HG02884 (cell line): ENCODE data around the gene GALNT17.

Experiments
- ATAC-seq: cut with Tn5 transposase; IDR thresholded peaks from one replicate; pipeline ENCODE4 v1.9.1; 2021; ENCODE audit warnings: mild to moderate bottlenecking, moderate library complexity; ENCODE audit not compliant: unreplicated experiment

The GALNT17 gene

DNA sequence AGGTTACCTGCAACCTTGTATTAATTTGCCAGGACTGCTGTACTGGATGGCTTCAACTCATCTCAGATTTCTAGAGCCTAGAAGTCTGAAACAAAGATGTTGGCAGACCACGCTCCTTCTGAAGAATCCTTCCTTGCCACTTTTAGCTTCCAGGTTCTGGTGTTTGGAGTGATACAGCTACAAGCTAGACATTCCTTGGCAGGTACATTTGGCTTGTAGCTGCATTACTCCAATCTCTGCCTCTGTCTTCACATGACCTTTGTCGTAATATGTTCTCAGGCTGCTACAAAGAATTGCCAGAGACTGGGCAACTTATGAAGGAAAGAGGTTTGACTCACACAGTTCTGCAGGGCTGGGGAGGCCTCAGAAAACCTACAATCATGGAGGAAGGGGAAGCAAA is 146.3 kb downstream of the GALNT17 start:
- no peak for ATAC-seq

DNA sequence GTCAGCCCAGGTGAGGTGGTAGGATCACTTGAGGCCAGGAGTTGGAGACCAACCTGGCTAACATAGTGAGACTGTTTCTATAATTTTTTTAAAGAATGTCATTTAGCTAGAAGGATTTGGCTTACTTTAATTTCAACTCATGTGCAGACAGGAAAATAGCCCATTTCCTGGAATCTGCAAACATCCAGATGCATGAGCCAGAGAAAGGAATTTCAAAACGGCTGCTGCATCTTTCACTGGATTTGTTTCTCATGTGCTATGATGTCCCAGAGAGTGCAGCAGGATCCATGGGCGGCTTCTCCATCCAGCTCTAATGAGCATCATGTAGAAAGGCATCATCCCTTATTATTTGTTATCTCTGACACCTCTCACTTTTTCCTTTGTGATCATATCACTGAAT is 149.3 kb downstream of the GALNT17 start:
- ATAC-seq: no peak

DNA sequence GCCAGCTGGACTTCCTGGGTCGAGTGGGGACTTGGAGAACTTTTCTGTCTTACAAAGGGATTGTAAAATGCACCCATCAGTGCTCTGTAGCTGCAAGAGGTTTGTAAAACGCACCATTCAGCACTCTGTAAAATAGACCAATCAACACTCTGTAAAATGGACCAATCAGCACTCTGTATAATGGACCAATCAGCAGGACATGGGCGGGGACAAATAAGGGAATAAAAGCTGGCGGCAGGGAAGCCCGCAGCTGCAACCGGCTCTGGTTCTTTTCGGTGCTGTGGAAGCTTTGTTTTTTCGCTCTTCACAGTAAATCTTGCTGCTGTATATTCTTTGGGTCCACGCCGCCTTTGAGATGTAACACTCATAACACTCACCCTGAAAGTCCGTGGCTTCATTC is 151.9 kb downstream of the GALNT17 start:
- no peak for ATAC-seq

DNA sequence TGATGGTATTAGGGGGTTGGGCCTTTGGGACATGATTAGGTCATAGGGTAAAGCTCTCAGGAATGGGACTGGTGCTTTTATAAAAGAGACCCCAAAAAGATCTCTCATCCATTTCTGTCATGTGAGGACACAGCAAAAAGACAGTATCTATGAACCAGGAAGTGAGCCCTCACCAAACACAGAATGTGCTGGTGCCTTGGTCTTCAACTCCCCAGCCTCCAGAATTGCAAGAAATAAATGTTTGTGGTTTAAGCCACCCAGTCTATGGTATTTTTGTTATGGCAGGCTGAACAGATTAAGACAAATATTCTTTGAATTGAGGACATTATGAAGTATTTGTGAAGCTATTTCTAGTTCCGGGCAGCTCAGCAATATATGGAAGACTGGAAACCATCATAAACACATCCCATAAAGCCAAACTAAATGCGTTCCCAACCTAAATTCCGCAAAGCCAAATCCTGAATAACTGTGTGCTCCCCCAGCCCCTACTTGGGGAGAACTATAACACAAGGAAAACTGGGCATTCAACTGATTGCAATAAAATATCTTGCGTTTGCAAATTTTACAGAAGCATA is 153.7 kb downstream of the GALNT17 start:
- ATAC-seq: no peak

DNA sequence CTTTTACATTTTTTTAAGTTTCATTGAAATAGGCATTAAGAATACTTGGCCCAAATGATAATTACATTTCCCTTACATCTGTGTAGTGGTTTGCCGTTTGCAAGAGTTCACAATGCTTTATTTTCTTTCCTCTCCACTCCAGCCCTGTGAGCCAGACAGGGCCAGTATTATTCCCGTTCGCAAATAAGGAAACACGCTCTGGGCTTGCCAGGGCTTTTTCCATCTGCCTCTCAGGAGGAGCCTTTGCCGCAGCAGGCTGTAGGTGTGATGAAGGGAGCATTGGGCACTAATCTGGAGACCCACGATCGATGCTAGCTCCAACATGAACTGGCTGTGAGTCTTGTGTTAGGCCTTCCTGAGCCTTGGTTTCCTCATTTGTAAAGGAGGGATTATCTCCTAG is 154.4 kb downstream of the GALNT17 start:
- no peak for ATAC-seq

DNA sequence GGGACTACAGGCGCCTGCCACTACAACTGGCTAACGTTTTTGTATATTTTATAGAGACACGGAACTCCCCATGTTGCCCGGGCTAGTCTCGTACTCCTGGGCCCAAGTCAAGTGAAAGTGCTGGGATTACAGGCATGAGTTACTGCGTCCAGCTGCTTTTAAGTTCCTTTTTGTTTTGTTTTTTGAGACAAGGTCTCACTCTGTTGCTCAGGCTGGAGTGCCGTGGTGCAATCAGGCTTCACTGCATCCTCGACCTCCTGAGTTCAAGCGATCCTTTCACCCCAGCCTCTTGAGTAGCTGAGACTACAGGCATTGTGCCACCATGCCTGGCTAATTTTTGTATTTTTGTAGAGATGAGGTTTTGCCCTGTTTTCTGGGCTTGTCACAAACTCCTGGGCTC is 155.0 kb downstream of the GALNT17 start:
- ATAC-seq: no peak

DNA sequence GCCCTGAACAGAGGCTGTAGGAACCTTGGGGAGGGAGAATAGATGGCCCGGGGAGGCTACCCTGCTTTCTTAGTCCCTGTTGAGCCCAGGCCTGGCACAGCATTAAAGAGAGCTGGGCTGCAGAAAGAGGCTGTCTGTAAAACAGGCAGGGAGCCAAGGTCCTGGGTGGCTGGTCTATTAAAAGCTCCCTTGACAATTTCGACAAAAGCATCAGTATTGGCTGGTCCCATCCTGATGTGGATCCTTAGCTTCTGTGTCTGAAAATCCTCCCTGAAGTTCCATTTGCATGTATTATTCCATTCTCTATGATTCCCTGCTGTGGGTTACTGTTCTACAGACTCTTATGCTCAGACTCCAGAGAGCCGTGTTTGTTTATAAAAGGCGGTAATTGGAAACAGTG is 158.5 kb downstream of the GALNT17 start:
- no peak for ATAC-seq

DNA sequence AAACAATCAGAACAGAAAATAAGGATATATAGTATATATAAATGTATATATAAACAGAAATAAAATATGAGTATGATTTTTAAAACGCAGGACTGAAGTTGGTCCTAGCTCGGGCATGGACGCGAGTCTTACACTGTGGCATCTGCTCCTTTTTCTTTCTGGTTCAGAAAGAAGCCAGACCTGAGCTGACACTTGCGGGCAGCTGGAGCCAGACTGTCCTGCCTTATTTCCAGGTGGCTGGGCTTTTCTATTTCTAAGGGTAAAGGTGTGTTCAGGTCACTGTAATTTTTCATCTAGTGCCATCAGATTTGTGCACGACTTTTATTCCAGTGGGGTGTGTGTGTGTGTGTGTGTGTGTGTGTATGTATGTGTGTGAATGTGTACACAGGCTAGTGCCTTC is 166.4 kb downstream of the GALNT17 start:
- no peak for ATAC-seq

DNA sequence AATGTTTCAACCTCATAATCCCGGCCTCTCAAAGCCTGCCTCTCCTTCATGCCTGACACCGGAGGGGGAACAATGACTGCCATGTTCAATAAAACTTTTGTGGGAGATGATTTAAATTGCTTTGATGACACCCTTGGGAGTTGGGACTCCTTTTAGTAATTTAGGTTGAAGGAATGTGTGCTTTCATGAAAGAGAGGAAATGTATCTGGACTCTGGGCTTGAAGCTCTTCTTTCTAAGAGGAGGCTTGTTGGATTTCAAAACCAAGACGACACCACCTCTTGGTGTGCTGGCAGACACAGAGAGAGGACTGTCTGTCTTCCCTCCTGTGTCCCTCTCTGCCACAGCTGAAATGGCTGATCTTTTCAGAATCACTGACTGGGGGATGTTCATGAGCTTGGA is 168.1 kb downstream of the GALNT17 start:
- ATAC-seq: no peak

DNA sequence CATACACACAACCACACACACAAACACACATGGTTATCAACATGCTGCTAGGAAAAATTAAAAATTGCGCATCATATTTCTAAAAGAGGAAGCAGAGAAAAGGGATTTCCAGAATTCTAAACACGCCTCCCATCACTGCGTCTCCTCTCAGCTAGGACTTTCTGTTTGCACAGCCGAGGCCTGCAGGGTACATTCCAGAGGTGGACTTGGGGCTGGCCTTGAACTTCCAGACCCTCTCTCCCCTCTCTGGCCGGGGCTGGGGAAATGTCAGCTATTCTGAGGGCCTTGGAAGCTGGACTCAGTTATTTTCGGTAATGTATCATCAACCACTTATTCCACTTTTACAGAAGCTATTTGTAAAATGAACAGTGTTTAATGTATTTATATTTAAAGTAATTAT is 168.7 kb downstream of the GALNT17 start:
- ATAC-seq: no peak

DNA sequence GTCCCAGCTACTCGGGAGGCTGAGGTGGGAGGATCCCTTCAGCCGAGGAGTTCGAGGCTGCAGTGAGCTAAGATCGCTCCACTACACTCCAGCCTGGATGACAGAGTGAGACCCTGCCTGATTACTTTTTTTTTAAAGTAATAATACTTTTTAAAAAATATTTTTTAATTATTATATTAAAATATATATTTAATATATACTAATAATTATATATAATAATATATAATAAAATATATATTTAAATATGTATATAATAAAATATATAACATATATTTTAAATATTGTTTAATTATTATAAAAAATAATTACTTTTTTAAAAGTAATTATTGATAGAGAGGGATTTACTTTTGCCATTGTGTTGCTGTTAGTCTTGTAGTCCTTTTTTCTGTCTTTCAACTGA is 169.2 kb downstream of the GALNT17 start:
- ATAC-seq: no peak

DNA sequence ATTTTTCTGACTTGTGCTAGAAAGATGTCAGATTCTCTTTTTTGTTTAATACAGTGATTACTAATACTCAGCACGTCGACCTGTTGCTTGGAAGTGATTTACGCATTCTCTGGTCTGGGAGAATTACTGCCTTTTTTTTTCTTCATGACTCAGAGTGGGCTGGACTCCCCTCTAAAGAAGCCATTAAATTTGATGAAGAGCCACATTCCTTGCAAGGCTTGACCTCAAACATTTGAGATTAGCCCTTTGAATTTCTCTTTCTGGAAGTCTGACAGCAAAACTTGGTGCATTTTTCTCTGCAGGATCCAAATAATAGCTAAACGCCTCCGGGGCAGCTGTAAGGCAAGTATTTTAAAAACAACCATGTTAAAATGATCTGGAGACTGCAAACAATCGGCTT is 171.6 kb downstream of the GALNT17 start:
- no peak for ATAC-seq

DNA sequence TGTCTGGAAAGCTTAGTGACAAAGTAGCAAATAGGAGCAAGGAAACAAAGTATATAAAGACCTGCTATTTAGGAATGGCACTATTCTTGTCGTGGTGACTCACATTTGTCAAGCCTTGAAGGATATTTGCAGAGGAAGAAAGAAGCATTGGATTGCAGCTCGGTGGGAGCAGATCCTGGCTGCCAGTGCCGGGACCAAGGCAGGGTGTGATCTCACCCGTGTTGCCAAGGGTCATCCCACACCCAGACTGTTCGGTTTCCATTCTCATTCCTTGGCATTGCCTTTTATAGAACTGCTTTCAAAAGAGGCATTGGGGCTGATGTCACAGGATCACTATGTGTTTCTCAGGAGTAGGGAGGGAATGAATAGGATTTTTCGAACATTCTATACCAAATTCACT is 176.2 kb downstream of the GALNT17 start:
- ATAC-seq: no peak

DNA sequence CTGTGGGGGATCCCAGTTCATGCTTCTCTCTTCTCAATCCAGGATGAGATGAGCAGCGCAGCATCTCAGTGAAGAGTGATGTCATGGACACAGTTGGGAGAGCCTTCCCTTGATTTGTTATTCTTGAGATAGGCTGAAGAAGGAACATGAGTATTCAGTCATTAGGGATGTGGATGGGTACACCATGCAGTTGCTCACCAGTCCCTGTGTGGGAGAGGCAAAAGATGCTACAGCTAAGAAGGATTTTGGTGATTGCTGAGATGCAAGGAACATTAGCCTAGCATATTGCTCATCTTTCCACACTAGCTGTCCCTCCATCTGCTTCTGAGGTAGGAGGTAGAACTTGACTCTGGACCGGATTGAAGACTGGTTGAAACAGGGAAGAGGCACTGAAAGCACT is 179.6 kb downstream of the GALNT17 start:
- ATAC-seq: no peak

DNA sequence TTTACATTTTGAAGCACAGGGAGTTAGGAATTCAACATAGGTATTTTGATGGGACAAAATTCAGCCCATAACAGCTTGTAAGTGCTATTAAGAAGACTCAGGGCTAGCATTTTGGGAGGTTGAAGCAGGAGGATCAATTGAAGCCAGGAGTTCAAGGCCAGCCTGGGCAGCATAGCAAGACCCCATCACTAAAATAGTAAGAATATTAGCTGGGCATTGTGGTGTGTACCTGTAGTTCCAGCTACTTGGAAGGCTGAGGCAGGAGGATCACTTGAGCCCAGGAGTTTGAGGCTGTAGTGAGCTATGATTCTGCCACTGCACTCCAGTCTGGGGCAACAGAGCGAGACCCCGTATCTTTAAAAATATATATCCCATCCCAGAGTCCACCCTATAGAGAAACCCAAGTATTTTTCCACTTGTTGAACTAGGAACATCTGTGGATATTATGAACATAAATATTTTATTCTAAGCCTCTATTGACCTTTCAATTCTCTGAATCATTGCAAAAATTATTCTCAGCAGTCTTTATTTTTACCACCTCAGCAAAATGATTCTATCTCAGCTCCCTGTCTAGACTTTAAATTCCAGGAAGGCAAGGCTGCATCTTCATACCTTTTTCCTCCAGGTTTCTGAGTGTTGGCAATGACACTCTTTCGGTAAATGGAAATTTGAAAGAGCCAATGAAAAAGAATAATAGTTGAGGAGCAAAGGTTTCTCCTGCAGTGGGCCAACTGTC is 181.0 kb downstream of the GALNT17 start:
- ATAC-seq: no peak

DNA sequence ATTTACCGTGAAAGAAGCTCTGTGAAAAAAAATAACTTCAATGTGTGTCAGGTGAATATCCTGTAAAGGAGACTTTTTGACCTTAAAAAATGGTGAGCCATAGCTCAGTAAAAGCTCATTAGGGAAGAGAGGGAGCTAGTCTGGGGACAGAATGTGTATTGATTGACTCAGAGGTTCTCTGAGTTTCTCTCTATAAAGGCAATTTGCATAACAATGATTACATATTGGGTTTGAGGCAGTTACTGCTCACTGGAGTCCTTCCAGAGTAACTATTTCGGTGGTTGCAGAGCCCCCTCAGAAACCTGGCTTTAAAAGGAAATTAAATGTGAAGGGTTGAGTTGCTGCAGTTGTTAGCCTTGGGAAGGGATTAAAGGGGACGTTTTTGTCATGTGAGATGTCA is 181.6 kb downstream of the GALNT17 start:
- ATAC-seq: no peak

DNA sequence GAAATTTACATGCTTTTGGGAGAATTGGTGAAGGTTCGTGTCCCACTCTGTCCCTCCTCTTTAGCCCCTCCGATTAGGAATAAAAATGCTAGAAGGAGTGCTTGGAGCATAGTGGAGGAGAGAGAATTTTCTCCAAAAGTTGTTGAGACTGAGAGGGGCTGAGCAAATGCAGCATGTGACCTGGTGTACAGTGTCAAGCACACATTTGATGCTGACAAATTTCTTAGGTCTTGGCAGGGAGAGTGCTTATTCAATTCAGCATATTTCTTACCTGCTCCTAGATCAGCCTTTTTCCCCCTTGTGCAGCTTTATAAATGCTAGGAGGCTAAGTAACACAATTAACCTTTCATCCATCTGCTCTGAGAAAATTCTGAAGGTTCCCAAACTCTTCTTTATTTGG is 189.0 kb downstream of the GALNT17 start:
- ATAC-seq: no peak

DNA sequence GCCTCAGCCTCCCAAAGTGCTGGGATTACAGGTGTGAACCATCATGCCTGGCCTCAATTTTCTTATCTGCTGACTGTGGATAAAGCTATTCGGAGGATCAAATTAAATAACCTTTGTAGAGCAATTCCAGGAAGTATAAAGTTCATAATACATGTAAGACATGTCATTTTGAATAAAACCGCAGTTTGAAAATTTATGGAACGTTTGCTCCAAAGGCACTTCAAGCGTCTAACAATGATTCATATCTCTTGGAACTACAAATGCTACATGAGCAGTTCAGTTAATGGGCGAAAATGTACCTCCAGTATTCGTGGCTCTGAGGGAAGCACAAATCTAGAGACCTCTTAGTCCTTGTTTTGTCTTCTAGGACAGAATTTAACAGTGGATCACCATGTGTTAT is 190.3 kb downstream of the GALNT17 start:
- no peak for ATAC-seq

DNA sequence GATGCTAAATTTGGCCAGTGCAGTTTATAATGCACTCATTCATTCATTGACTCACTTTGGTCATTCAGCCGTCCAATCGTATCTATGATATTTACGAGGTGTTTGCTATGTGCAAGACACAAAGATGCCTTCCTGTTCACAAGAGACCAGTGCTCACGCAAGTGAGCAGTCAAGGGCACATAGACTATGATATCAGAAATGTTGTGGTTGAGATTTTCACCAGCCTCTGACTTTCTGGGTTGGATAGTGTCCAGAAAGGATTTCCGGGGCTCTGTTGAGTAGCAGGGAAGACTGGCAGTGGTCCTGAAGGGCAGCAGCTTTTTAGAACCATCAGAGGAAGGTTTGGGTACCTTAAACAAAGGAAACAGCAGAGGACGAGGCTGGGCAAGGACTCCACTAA is 191.8 kb downstream of the GALNT17 start:
- no peak for ATAC-seq

DNA sequence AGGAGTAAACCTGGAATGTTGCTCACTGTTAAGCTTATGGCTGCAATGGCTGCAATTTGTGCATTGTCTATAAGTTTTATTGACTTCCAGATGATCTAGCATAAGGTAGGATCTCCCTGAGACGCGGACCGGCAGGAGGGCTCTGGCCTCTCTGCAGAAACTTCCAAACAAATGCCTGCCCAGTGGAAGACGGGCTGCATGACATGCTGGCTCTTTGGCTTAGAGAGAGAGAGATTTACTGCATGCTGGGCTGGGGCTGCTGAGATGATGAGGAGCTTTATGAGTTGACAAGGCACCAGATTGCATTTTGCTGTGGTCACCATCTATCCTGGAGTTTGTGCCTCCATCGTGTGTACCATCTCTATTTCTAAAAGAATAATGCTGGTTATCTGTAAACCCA is 193.2 kb downstream of the GALNT17 start:
- no peak for ATAC-seq

DNA sequence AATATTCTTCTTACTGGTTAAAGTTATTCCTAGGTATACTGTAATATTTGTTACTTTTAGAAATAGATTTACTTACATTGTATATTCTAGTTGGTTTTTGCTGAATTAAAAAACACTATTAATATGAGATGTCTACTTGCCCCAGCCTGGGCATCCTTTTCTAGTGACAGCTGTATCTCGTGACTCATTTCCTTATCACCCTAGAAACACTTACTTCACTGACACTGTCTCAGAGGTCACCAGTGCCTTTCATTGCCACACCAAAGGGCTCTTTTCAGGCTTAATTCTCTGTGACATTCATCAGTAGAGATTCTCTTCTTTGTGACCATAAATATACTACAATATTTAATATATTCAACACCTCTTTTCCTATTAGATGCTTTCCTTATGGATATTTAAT is 194.7 kb downstream of the GALNT17 start:
- no peak for ATAC-seq

DNA sequence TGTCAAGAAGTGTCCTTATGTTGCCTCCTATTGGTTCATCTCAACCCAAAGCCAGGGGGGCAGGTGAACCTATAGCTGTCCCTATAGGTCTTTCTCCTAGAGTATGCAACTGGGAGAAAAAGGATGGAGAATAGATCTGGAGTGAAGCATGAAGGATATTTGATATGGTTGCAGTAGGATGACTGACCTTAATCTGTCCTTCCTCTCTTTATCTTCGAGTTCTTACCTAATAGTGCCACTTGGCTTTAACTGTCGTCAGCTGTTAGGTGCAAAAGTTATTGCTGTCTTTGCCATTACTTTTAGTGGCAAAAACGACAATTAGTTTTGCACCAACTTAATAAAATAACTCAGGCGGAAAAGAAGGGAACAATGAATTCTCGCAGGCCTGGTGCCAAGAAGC is 196.0 kb downstream of the GALNT17 start:
- no peak for ATAC-seq

DNA sequence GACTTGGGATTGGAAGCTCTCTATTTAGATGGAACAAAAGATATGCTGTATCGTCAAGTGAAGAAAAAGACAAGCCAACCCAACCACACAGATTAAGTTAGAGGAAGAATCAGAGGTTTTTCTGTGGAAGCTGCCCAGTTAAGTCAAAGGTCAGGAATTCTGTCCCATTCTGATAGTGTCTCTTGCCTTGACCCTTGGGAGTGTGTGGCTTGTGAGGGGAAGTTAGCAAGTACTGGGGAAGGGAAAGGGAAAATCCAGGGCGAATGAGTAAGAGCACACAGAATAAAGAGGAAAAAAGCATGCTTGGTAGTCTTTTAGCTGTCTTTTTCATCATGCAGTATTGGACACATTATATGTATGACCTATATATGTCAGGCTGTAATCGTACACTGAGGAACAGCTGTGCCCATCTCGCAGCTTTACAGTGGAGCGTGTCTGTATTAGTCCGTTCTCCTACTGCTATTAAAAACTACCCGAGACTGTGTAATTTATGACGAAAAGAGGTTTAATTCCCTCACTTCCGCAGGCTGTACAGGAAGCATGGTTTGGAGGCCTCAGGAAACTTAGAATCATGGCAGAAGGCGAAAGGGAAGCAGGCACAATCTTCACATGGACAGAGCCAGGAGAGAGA is 197.2 kb downstream of the GALNT17 start:
- ATAC-seq: no peak
